Activated CD8-positive, alpha-beta memory T cell treated with anti-CD3 and anti-CD28 coated beads for 1 hour (primary cell): ENCODE results near the gene KNL1.
"Not testable (repeated sequence)": the region's sequence is repeated elsewhere in the genome, so short reads cannot be mapped to it uniquely, and the experiment has no call there.

ENCODE experiments used
- DNase-seq, 2 donors: peaks; one replicate each; pipeline ENCODE4 v3.0.0-alpha.2; 2020; ENCODE audit warnings: low read depth in 1 of 2; ENCODE audit errors: extremely low read depth in 1 of 2

KNL1 gene, protein sequence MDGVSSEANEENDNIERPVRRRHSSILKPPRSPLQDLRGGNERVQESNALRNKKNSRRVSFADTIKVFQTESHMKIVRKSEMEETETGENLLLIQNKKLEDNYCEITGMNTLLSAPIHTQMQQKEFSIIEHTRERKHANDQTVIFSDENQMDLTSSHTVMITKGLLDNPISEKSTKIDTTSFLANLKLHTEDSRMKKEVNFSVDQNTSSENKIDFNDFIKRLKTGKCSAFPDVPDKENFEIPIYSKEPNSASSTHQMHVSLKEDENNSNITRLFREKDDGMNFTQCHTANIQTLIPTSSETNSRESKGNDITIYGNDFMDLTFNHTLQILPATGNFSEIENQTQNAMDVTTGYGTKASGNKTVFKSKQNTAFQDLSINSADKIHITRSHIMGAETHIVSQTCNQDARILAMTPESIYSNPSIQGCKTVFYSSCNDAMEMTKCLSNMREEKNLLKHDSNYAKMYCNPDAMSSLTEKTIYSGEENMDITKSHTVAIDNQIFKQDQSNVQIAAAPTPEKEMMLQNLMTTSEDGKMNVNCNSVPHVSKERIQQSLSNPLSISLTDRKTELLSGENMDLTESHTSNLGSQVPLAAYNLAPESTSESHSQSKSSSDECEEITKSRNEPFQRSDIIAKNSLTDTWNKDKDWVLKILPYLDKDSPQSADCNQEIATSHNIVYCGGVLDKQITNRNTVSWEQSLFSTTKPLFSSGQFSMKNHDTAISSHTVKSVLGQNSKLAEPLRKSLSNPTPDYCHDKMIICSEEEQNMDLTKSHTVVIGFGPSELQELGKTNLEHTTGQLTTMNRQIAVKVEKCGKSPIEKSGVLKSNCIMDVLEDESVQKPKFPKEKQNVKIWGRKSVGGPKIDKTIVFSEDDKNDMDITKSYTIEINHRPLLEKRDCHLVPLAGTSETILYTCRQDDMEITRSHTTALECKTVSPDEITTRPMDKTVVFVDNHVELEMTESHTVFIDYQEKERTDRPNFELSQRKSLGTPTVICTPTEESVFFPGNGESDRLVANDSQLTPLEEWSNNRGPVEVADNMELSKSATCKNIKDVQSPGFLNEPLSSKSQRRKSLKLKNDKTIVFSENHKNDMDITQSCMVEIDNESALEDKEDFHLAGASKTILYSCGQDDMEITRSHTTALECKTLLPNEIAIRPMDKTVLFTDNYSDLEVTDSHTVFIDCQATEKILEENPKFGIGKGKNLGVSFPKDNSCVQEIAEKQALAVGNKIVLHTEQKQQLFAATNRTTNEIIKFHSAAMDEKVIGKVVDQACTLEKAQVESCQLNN (N-terminal part only)

DNA sequence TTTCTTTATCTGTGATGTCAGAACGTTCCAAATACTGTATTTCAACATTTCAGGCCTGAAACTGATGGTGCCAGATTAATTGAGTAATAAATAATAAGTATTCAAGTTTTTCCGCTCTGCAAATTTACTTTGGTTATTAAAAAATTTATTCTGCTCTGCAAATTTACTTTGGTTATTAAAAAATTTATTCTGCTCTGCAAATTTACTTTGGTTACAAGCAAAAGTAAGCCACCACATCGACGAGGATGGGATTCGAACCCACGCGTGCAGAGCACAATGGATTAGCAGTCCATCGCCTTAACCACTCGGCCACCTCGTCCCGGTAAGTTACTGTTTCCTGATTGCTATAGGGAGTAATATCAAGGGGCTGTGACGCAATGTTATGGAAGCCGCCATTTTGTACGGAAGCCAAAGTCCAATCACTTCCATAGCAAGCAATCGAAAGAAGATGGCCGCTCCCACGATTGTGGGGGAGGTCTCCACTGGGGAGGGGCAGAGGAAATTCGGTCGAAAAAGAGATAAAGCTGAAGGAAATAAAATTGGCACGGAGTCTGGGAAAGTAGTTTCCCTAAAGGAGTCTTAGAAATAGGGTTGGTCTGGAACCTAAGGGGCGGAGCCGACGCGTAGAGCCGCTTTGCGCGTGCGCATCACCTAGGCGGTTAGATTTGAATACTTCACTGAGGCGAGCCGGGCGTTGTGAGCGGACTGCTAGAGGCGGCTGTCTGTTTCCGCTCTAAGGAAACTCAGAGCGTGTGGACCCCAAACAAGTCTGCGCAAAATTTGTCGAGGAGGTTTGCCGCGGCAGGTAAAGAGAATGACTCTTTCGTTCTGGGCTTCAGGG lies at the start of gene KNL1:
Gene KNL1, plus strand, starts transcription at position 662 of the 841 bp plus-strand sequence. CDS start 8,683 bp downstream, outside the sequence.
- DNase-seq = peak; percentile 67 to 84

DNA sequence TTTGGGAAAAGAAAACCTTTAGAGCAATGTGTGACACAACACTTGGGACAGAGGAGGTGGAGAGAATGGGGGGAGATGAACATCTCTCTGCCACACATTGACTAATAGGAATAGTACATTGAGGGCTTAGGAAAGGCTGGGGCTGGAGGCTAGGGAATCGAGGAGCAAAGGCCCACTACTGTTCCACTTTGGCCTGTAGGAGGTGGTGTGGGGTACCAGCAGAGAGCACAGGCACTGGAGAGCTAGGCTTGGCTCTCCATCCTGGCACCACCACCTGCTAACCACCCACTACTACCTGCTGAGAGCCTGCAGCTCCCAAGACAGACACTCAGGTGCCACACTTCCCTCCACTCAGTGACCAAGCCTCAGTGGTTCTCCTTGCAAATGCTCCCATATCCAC lies 48.6 kb upstream of the KNL1 start:
- DNase-seq = no peak

DNA sequence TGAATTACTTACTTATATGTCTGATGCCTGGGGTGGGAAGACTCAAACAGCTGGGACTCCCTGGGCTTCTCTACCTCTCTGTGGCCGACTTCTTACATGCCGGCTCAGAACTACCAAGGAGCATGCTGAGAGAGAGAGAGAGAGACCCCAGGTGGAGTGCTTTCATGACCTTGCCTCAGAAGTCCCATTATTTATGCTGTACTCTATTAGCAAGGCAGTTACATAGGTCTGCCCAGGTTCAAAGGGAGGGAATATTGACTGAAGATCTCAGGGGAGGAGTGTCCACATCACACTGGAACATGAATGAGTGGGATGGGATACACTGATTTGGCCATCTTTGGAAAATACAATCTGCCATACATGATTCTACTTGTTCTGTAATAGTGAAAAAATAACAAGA lies 45.4 kb upstream of the KNL1 start:
- DNase-seq = no peak

DNA sequence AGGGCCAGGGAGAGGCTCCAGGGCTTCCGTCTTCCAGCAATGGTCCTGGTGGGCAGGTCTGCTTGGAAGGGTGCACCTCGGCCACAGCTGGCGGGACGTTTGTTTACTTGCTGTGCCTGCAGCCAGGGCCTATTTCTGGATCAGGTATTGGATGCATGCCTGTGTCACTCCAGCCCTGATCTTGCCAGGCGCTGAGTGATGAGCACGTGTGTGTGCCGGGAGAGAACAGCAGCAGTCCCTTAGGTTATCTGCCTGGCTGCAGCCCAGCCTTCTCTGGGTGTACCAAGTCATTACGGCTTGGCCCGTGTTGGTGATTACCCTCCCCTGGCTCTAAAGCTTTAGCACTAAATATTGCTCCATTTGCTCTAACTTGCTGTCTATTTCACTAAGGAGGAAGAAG lies 44.2 kb upstream of the KNL1 start:
- DNase-seq = no peak

DNA sequence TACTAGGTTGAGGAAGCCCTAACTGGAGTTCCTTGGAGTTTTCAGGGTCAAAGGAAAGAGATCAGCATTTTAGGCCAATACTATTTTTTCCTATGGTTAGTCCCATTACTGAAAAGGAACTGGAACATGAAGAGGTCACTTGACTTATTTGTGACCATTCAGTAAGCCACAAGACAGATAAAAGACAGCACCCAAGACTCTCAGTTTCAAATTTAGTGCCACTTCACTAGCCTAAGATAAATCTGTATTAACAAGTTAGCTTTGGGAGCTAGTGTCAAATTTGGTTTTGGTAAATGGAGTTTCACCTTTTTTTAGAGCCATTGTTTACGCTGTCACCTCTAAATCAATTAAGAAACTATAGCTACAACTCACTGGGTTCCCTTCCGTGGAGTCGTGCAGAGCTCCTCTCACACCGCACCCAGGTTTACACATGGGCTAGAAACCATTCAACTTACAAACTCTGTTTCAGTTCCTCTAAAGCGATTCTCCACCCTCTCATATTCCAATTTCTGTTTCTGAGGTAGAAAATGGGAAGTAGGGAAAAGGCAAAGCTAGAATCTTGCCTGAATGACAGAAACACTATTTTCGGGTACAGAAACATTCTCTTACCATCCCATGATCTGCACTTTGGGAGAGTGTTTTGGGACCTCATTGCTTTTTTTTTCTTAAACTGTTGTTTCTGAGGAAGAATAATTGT lies 43.6 kb upstream of the KNL1 start:
- DNase-seq = no peak

DNA sequence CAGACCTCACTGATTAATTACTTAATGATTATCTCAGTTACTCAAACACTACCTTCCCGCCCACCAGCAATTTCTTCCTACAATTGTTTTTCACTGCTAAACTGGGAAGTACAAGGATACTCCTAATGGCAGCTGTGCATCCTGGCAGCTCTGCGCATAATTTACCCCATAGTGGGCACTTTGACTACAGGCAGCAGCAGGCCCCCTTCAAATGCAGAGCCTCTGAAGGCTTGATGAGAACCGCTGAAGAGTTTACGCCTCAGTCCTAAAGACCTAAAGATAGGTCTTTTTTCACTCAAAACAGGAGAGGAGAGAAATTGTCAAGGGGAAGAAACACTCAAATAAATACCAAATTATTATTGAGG lies 39.9 kb upstream of the KNL1 start:
- DNase-seq = no peak

DNA sequence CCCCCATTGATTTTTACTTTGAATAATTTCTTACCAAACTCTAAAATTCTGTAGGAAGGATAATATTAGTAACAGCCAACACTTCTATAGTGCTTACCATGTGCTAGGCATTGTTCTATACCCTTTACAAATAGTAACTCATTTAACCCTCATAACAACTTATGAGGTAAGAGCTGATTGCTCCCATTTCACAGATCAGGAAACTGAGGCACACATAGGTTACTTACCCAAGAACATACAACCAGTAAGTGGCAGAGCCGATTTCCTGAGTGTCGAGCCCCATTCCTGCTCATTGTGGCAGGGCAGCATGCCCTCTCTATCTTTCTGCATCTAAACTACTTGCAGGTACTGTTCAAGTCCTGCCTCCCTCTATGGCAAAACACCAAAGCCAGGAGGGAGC lies 38.2 kb upstream of the KNL1 start:
- DNase-seq = no peak

DNA sequence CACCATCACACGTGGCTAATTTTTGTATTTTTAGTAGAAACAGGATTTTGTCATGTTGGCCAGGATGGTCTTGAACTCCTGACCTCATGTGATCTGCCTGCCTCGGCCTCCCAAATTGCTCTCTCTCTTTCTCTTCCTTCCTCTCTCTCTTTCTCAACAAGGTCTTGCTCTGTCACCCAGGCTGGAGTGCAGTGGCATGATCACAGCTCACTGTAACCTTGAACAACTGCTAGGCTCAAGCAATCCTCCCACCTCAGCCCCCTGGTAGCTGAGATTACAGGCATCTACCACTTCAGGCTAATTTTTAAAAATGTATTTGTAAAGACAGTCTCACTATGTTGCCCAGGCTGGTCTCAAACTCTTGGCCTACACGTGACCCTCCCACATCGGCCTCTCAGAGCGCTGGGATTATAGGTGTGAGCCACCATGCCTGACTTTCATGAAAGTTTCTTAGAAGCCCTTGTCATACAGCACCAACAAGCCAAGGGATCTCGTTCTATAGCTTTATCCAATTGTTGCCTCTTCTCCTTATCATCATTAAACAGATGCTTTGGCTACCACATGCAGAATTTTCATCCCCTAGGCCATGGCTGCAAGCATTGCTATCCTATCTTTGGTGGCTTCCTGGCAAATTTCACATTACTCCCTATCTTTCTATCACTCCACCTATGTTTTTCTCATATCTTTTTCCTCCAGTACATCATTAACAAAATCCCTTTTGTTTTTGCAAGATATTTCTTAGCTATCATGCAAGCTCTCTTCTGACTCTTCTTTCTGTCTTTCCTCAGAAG lies 34.9 kb upstream of the KNL1 start:
- DNase-seq = no peak

DNA sequence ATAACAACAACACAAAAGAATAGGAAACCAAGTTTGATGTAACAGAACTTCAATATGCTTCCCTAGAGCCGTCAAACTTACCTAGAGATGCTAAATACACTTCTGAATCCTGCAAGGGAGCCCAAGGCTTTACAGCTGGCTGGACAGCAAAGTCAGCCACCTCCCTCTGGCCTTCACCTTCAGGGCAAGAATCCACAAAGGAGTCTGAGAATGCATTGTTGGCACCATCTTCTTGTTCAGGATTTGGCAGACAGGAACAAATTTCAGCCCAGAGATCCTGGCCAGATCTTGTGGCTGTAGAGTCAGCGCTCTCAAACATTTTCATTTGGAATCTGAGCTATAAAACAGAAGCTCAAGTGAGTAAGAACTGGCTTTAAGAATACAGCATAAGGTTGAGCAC lies 31.4 kb upstream of the KNL1 start:
- no peak for DNase-seq

DNA sequence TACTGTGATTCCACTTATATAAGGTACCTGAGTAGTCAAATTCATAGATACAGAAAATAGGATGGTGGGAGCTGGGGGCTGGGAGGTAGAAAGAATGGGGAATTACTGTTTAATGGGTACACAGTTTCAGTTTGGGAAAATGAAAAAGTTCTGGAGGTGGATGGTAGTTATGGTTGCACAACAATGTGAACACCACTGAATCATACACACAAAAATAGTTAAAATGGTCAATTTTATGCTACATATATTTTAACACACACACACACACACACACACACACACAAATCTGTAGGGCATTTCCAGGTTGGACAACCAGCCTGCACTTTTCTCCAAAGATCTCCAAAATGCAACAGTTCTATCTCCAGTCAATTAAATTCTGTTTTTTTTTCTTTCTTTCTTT lies 30.6 kb upstream of the KNL1 start:
- no peak for DNase-seq

DNA sequence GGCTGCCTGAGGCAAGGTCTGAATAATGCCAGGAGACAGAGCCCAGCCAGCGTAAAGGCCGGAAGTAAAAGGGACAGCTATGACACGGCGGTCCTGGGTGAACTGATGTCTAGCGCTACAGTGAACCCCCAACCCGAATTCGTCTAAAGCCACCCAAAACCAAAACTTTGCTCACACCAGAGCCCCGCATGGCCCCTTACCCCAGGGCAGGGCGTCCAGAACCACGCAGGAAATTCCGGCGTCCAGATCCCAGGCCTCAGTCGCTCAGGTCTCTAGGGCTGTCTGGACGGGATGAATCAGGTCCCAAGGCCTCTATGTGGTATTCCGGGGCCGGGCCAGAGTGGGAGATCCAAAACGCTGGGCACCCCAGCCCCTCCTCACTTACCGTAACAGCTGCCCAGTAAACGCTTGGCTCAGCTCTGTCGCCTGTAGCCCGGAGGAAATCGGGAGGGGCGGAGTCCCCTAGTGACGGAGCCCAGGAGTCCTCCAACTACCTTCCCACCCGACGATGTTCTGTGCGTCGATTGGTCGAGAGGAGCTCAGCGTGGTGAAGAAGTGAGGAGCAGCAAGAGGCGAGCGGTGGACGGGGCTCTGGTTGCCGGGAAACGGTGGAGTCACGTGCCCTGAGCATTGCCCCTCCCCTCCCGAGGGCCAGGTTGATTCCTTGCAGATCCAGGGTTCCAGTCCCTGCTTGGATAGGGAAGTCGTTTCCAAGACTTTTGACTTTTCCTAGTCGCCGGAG lies 29.3 kb upstream of the KNL1 start, which contains the start of gene CCDC32:
Gene CCDC32, minus strand, starts transcription at position 452 of the 742 bp plus-strand sequence. CDS start 2,027 bp downstream, outside the sequence.
- DNase-seq = peak; percentile 89 to 90

DNA sequence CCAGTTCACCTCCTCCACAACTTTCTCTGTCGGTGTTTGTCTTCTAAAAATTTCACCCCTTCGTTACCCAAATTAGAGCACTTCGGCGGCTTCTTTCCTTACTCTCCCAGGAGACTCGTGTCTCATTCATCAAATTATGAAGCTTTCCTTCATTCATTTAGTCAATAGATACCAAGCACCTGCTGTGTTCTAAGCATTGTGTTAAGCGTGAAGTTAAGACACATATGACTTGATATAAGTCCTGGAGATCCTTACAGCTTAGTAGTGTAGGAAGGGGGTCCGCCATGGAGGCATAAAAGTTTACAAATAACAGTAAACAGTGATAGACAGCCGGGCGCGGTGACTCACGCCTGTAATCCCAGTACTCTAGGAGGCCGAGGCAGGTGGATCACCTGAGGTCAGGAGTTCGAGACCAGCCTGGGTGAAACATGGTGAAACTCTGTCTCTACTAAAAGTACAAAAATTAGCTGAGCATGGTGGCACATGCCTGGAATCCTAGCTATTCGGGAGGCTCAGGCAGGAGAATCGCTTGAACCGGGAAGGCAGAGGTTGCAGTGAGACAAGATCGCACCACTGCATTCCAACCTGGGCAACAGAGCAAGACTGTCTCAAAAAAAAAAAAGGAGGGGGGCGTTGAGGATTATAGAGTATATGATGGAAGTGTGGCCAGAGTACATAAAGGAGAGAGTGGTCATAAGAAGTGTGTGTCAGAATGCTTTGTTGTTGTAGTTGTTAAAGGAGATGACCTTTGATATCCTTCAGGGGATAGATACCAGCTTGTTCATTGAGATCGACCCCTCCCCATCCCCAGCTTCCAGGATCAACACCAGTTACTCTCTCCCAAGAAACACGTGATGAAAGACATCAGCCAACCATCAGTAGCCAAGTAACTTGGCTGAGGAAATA lies 28.5 kb upstream of the KNL1 start:
- DNase-seq = no peak

DNA sequence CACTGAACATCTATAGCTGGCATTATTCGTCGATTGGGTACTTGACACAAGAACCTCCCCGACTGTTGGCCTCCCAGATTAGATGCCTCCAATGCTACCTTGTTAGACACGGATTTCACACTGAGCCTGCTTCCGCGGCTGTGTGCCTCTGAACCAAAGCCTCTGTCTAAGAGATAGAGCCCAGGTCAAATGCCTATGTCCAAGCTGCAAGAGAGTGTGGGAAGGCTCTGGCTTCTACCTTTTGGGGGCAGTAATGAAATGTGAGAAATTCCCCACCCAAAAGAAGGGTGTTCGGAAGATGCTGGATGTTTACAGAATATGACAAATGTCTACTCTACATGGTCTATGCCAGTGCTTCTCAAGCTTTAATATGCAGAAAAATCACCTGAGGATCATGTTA lies 26.9 kb upstream of the KNL1 start:
- DNase-seq = no peak

DNA sequence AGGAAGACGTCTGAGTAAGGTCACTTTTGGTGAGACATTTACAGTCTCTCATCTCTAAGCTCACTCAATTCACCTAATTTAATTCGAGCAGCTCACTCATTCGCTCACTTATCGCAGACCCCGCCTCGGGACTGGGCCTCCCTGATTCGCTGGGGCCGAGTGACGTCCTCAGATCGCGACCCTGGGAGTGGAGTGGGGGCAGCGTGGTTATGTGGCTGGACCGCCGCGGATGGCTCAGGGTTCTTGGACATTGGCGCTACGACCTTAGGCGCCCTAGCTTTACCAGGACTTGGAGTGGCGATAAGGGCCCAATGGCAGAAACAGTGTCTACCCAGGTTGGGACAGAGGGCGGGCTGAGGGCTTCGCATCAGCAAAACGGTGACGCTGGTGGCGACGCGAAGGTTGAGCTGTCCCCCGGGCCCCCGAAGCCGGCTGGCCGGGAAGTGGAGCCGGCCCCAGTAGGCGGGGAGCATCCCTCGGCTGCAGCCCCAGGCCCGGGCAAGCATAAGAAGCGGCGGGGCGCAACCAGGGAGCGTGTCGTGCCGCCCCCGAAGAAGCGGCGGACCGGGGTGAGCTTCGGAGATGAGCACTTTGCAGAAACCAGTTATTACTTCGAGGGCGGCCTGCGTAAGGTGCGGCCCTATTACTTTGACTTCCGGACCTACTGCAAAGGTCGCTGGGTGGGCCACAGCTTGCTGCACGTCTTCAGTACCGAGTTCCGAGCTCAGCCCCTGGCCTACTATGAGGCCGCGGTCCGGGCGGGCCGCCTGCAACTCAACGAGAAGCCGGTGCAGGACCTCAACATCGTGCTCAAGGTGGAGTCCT lies 24.7 kb upstream of the KNL1 start, which contains the start of gene RPUSD2:
Gene RPUSD2, plus strand, starts transcription at position 171 of the 825 bp plus-strand sequence. Its CDS starts 39 bp downstream, at position 210.
- DNase-seq = peak; percentile 75 to 88

DNA sequence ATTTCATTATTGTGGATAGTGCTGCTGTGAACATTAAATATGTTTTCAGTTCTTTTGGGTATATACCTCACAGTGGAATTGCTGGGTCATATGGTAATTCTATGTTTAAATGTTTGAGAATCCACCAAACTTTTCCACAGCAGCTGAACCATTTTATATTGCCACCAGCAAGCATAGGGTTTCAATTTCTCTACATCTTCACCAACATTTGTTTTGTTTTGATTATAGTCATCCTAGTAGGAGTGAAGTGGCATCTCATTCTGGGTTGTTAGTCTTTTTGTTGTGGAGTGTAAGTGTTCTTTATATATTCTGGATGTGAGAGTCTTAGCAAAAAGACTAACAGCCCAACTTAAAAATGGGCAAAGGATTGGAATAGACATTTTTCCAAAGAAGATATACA lies 18.9 kb upstream of the KNL1 start:
- no peak for DNase-seq

DNA sequence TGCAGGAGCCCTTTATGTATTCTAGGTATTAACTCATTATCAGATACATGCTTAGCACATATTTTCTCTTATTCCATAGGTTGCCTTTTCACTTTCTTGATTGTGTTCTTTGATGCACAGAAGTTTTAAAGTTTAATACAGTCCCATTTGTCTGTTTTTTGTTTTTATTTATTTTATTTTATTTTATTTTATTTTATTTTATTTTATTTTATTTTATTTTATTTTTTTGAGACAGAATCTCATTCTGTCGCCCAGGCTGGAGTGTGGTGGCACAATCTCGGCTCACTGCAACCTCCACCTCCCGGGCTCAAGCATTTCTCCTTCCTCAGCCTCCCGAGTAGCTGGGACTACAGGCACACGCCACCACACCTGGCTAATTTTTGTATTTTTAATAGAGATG lies 17.1 kb upstream of the KNL1 start:
- not testable (repeated sequence) for DNase-seq
